ENCODE data around the gene DLGAP1. TPM values are rescaled to one million over a fixed set of nuclear protein-coding genes. Genes with fewer than 3 reads are reported as not detected.

Gene DLGAP1
- total RNA-seq, 1 donor from 2014 or later: 18.5 TPM

DNA sequence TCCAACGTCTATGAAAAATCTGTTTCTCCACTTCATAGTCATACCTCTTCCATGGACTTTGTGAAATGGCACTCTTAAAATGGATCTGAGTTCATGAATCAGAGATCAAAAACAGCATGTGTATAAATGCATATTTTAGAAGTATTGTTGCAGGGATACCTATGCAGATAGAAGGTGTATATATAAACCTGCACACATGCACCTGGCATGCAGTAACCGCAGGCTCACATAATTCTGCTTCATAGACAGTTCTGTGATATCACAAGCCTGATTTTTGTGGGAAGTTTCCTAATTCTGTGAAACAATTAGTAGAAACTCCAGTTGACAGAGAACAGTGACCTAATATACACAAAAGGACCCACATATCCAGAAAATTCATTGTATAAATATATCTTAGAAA lies 583.4 kb downstream of the DLGAP1 start:
- Histone ChIP-seq H3K27ac (no peak overlapping the region), H3K9me3 (ENCODE audit: low read depth) (no peaks in the 10 kb centered on the region), H3K4me1 (peaks cover 56% of the 10 kb centered on the region), H3F3A (ENCODE audit: low read depth) (peaks cover 13% of the 10 kb centered on the region), H3K4me2 (no peak overlapping the region), H3K36me3 (no peaks in the 10 kb centered on the region), H3K79me2 (ENCODE audit: low read depth) (no peaks in the 10 kb centered on the region), H3K9ac (no peak overlapping the region), H3K4me3 (no peak overlapping the region), H4K20me1 (ENCODE audit: low read depth) (no peaks in the 10 kb centered on the region), H2AFZ (replicated peaks) (no peak overlapping the region), H3K27me3 (no peaks in the 10 kb centered on the region)
- no peak overlapping the region for H3K4me3 Mint-ChIP-seq
- H3K36me3 Mint-ChIP-seq: no peaks in the 10 kb centered on the region
- TF ChIP-seq EZH2phosphoT487 (IDR thresholded peaks at IDR 0.05) (no peak), EZH2 (IDR thresholded peaks at IDR 0.05) (no peak)
- TF ChIP-seq, protein P1, sequence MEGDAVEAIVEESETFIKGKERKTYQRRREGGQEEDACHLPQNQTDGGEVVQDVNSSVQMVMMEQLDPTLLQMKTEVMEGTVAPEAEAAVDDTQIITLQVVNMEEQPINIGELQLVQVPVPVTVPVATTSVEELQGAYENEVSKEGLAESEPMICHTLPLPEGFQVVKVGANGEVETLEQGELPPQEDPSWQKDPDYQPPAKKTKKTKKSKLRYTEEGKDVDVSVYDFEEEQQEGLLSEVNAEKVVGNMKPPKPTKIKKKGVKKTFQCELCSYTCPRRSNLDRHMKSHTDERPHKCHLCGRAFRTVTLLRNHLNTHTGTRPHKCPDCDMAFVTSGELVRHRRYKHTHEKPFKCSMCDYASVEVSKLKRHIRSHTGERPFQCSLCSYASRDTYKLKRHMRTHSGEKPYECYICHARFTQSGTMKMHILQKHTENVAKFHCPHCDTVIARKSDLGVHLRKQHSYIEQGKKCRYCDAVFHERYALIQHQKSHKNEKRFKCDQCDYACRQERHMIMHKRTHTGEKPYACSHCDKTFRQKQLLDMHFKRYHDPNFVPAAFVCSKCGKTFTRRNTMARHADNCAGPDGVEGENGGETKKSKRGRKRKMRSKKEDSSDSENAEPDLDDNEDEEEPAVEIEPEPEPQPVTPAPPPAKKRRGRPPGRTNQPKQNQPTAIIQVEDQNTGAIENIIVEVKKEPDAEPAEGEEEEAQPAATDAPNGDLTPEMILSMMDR (IDR thresholded peaks at IDR 0.05): no peak
- H3K27ac Mint-ChIP-seq: no peak overlapping the region
- no peaks in the 10 kb centered on the region for H3K9me3 Mint-ChIP-seq
- H3K4me1 Mint-ChIP-seq: peaks cover 35% of the 10 kb centered on the region
- DNase-seq (ENCODE audit: low spot score): no peak
- H3K27me3 Mint-ChIP-seq (ENCODE audit: insufficient read depth, low read depth): peaks cover 2% of the 10 kb centered on the region

GRCh38 chr18:3870914-3871313 lies 584.2 kb downstream of the DLGAP1 start:
- DNase-seq (ENCODE audit: low spot score): no peak
- no peak overlapping the region for H3K4me2 ChIP-seq
- H4K20me1 ChIP-seq (ENCODE audit: low read depth): no peaks in the 10 kb centered on the region
- H3K9ac ChIP-seq: no peak overlapping the region
- H2AFZ ChIP-seq (replicated peaks): no peak overlapping the region
- peaks cover 52% of the 10 kb centered on the region for H3K4me1 ChIP-seq
- H3K27ac Mint-ChIP-seq: no peak overlapping the region
- TF ChIP-seq EZH2phosphoT487 (IDR thresholded peaks at IDR 0.05) (no peak), EZH2 (IDR thresholded peaks at IDR 0.05) (no peak)
- TF ChIP-seq, protein P1 (IDR thresholded peaks at IDR 0.05): no peak
- peaks cover 3% of the 10 kb centered on the region for H3K27me3 Mint-ChIP-seq (ENCODE audit: insufficient read depth, low read depth)
- H3K27me3 ChIP-seq: no peaks in the 10 kb centered on the region
- no peaks in the 10 kb centered on the region for H3K36me3 Mint-ChIP-seq
- peaks cover 32% of the 10 kb centered on the region for H3K4me1 Mint-ChIP-seq
- H3K9me3 Mint-ChIP-seq: no peaks in the 10 kb centered on the region
- no peak overlapping the region for H3K4me3 Mint-ChIP-seq
- no peak overlapping the region for H3K4me3 ChIP-seq
- H3K79me2 ChIP-seq (ENCODE audit: low read depth): no peaks in the 10 kb centered on the region
- no peak overlapping the region for H3K27ac ChIP-seq
- H3K9me3 ChIP-seq (ENCODE audit: low read depth): no peaks in the 10 kb centered on the region
- no peaks in the 10 kb centered on the region for H3K36me3 ChIP-seq
- peaks cover 13% of the 10 kb centered on the region for H3F3A ChIP-seq (ENCODE audit: low read depth)

DNA sequence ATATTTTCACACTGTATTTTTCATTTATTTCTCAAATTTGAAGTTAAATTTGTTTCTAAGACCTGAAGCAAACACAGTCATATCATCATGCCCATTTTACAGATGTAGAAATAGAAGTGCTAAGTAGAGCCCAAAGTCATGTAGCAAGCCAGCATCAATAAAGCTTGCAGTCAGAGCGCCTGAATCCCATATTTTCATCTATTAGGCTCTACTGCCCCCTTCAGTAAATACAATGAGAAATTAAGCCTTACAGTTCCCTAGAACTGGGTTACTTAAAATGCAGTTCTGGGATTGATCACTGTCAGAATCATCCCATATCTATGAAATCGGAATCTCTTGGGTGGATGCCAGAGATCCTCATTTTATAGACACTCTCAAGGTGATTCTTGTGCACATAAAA lies 585.3 kb downstream of the DLGAP1 start:
- no peak overlapping the region for H3K4me3 ChIP-seq
- Mint-ChIP-seq H3K4me3 (no peak overlapping the region), H3K27me3 (ENCODE audit: insufficient read depth, low read depth) (peaks cover 3% of the 10 kb centered on the region), H3K36me3 (no peaks in the 10 kb centered on the region), H3K9me3 (no peaks in the 10 kb centered on the region), H3K27ac (no peak overlapping the region), H3K4me1 (peaks cover 31% of the 10 kb centered on the region)
- H2AFZ ChIP-seq (replicated peaks): no peak overlapping the region
- H4K20me1 ChIP-seq (ENCODE audit: low read depth): no peaks in the 10 kb centered on the region
- DNase-seq (ENCODE audit: low spot score): peak; percentile 62
- no peak for TF ChIP-seq EZH2 (IDR thresholded peaks at IDR 0.05)
- TF ChIP-seq, protein P1 (IDR thresholded peaks at IDR 0.05): peak; percentile 64
- H3K27me3 ChIP-seq: no peaks in the 10 kb centered on the region
- no peaks in the 10 kb centered on the region for H3K9me3 ChIP-seq (ENCODE audit: low read depth)
- H3K9ac ChIP-seq: no peak overlapping the region
- peaks cover 50% of the 10 kb centered on the region for H3K4me1 ChIP-seq
- H3K4me2 ChIP-seq: no peak overlapping the region
- H3F3A ChIP-seq (ENCODE audit: low read depth): peaks cover 13% of the 10 kb centered on the region
- no peaks in the 10 kb centered on the region for H3K79me2 ChIP-seq (ENCODE audit: low read depth)
- H3K36me3 ChIP-seq: no peaks in the 10 kb centered on the region
- no peak overlapping the region for H3K27ac ChIP-seq
